ENCODE data around the gene ARL10. TPM values are rescaled to one million over a fixed set of nuclear protein-coding genes. Genes with fewer than 3 reads are reported as not detected.

Gene ARL10
- total and polyA plus RNA-seq, 2 donors (not counting 1 experiment from before 2014, with no cell fraction given) = 13.1 to 27.9 TPM

DNA sequence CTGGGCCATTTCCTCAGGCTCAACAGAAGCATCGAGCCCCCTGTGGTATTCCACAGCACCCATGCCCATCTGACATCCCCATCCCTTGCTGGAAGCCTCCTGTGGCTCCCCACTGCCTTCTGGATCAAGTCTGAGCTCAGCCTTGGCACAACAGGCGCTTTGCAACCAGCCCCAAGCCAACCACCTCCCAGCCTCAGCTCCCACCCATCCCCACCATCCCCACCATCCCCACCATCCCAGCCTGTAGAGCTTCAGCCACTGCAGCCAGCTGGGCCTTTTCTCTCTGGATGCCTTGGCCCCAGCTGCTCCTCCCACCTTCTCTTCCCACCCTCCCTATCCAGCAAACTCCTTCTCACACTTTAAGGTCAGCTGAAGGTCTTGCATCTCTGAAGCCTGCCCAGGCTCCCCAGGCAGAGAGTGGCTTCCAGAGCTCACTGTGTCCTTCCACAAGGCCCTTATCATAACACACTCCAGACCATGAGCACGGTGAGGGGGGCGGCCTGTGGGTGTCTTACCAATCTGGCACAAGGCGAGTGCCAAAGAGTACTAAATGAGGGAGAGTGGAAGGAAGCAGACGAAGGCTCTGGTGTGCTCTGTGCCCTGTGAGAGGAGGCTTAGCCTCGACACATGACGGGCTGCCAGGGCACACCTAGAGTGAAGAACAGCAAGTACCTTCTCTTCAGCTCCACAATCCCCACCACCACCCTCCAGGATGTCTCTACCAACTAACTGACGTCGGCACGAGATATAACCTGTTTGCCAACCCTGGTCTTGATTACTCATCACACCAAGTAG lies 29.8 kb downstream of the ARL10 start:
- Histone ChIP-seq H3K4me1 (ENCODE audit: control insufficient read depth in 2 of 2, insufficient read depth in 2 of 2, low read length in 2 of 2) (peaks cover 0 to 1% of the 10 kb centered on the region in 2 donors), H3K79me2 (ENCODE audit: control insufficient read depth, insufficient read depth, low read length) (peaks cover 11% of the 10 kb centered on the region), H2AFZ (ENCODE audit: insufficient read depth, low read depth, low read length, poor library complexity, severe bottlenecking) (no peak overlapping the region), H3K4me2 (replicated peaks; ENCODE audit: low read depth, low read length, poor library complexity, severe bottlenecking) (no peak overlapping the region), H3K36me3 (replicated peaks in 1 of 2; ENCODE audit: control extremely low read depth in 1 of 2, control insufficient read depth in 1 of 2, extremely low read depth in 1 of 2, insufficient read depth in 2 of 2, low read length in 1 of 2) (peaks cover 0 to 11% of the 10 kb centered on the region in 2 experiments), H3K27ac (ENCODE audit: low read length in 2 of 2) (no peak overlapping the region), H3K27me3 (replicated peaks in 1 of 4; ENCODE audit: control extremely low read depth in 1 of 4, control insufficient read depth in 3 of 4, insufficient read depth in 4 of 4, low read length in 3 of 4) (no peaks in the 10 kb centered on the region), H4K20me1 (ENCODE audit: control insufficient read depth, insufficient read depth, low read length, poor library complexity, severe bottlenecking) (no peaks in the 10 kb centered on the region), H3K9me3 (ENCODE audit: control extremely low read depth in 1 of 3, control insufficient read depth in 2 of 3, insufficient read depth in 1 of 3, low read length in 2 of 3) (no peaks in the 10 kb centered on the region), H3K9ac (ENCODE audit: low read length) (no peak overlapping the region), H3K4me3 (ENCODE audit: control extremely low read depth in 1 of 5, extremely low read depth in 1 of 5, insufficient read depth in 1 of 5, low read depth in 2 of 5, low read length in 4 of 5) (no peak overlapping the region)
- POLR2A ChIA-PET = interaction anchor here (0.7 kb wide), 1 partner anchor 10 kb away, joined by 3 read pairs; no protein-coding TSS in a partner anchor
- CTCF ChIA-PET = no interaction called here
- WGBS (ENCODE audit: insufficient coverage) = 95% methylated on average over 2 of the region's 11 CpGs
- Mint-ChIP-seq H3K9me3 (ENCODE audit: insufficient read depth) (no peaks in the 10 kb centered on the region), H3K4me1 (no peaks in the 10 kb centered on the region), H3K4me3 (no peak overlapping the region), H3K27ac (no peak overlapping the region), H3K27me3 (no peaks in the 10 kb centered on the region)
- ATAC-seq (ENCODE audit: low read depth) (no peak), DNase-seq (no peak)
- intact Hi-C loops (cut with micrococcal nuclease) = no loop called here
- no peak for TF ChIP-seq EZH2 (IDR thresholded peaks at IDR 0.05; ENCODE audit: borderline replicate concordance, insufficient read depth, low read depth, low read length, poor library complexity, severe bottlenecking)

DNA sequence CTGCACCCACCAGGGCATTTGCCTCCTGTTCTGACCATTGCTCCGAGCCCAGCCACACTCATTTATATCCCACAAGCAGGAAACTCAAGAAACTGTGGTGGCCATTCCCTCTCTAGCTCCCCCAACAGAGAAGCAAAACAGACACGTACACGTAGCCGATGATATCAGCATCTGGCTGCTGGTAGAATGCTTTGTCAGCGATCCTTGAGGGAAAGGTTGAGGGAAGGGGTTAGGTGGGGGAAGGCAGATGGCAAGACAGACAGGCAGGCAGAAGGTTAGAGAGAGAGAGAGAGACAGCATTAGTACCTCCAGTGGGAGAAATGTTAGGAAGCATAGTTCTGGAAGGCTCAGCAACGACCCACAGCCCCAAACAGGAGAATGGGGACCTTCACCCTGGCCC lies 31.0 kb downstream of the ARL10 start:
- TF ChIP-seq, protein P1, sequence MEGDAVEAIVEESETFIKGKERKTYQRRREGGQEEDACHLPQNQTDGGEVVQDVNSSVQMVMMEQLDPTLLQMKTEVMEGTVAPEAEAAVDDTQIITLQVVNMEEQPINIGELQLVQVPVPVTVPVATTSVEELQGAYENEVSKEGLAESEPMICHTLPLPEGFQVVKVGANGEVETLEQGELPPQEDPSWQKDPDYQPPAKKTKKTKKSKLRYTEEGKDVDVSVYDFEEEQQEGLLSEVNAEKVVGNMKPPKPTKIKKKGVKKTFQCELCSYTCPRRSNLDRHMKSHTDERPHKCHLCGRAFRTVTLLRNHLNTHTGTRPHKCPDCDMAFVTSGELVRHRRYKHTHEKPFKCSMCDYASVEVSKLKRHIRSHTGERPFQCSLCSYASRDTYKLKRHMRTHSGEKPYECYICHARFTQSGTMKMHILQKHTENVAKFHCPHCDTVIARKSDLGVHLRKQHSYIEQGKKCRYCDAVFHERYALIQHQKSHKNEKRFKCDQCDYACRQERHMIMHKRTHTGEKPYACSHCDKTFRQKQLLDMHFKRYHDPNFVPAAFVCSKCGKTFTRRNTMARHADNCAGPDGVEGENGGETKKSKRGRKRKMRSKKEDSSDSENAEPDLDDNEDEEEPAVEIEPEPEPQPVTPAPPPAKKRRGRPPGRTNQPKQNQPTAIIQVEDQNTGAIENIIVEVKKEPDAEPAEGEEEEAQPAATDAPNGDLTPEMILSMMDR (IDR thresholded peaks at IDR 0.05) = no peak
- TF ChIP-seq EZH2 (IDR thresholded peaks at IDR 0.05; ENCODE audit: borderline replicate concordance, insufficient read depth, low read depth, low read length, poor library complexity, severe bottlenecking) = no peak
- Mint-ChIP-seq H3K4me1 (no peaks in the 10 kb centered on the region), H3K9me3 (ENCODE audit: insufficient read depth) (no peaks in the 10 kb centered on the region), H3K27ac (no peak overlapping the region), H3K4me3 (no peak overlapping the region), H3K27me3 (no peaks in the 10 kb centered on the region)
- no peak for ATAC-seq (ENCODE audit: low read depth)
- no peak for DNase-seq
- H3K9ac ChIP-seq (ENCODE audit: low read length) = no peak overlapping the region
- no peak overlapping the region for H3K4me3 ChIP-seq (ENCODE audit: control extremely low read depth in 1 of 5, extremely low read depth in 1 of 5, insufficient read depth in 1 of 5, low read depth in 2 of 5, low read length in 4 of 5)
- CTCF ChIA-PET = no interaction called here
- intact Hi-C loops (cut with micrococcal nuclease) = no loop called here
- H3K4me1 ChIP-seq (ENCODE audit: control insufficient read depth in 2 of 2, insufficient read depth in 2 of 2, low read length in 2 of 2) = no peaks in the 10 kb centered on the region
- peaks cover 0 to 11% of the 10 kb centered on the region in 2 experiments for H3K36me3 ChIP-seq (replicated peaks in 1 of 2; ENCODE audit: control extremely low read depth in 1 of 2, control insufficient read depth in 1 of 2, extremely low read depth in 1 of 2, insufficient read depth in 2 of 2, low read length in 1 of 2)
- no peaks in the 10 kb centered on the region for H3K27me3 ChIP-seq (replicated peaks in 1 of 4; ENCODE audit: control extremely low read depth in 1 of 4, control insufficient read depth in 3 of 4, insufficient read depth in 4 of 4, low read length in 3 of 4)
- POLR2A ChIA-PET = interaction anchor here (0.6 kb wide), 1 partner anchor 67 kb away, joined by 4 read pairs; no protein-coding TSS in a partner anchor
- no peak overlapping the region for H2AFZ ChIP-seq (ENCODE audit: insufficient read depth, low read depth, low read length, poor library complexity, severe bottlenecking)
- H3K79me2 ChIP-seq (ENCODE audit: control insufficient read depth, insufficient read depth, low read length) = peaks cover 9% of the 10 kb centered on the region
- no peak overlapping the region for H3K27ac ChIP-seq (ENCODE audit: low read length in 2 of 2)
- H4K20me1 ChIP-seq (ENCODE audit: control insufficient read depth, insufficient read depth, low read length, poor library complexity, severe bottlenecking) = no peaks in the 10 kb centered on the region
- no peaks in the 10 kb centered on the region for H3K9me3 ChIP-seq (ENCODE audit: control extremely low read depth in 1 of 3, control insufficient read depth in 2 of 3, insufficient read depth in 1 of 3, low read length in 2 of 3)
- no peak overlapping the region for H3K4me2 ChIP-seq (replicated peaks; ENCODE audit: low read depth, low read length, poor library complexity, severe bottlenecking)
- WGBS (ENCODE audit: insufficient coverage) = 98% methylated on average over 6 of the region's 6 CpGs
